ENCODE data around the gene ABCA1. TPM values are rescaled to one million over a fixed set of nuclear protein-coding genes. Genes with fewer than 3 reads are reported as not detected.
A peak's percentile ranks its signal among the peaks of the same experiment; 100 is the strongest.
"Not testable (repeated sequence)": the region's sequence is repeated elsewhere in the genome, so short reads cannot be mapped to it uniquely, and the experiment has no call there.

ABCA1 gene, protein sequence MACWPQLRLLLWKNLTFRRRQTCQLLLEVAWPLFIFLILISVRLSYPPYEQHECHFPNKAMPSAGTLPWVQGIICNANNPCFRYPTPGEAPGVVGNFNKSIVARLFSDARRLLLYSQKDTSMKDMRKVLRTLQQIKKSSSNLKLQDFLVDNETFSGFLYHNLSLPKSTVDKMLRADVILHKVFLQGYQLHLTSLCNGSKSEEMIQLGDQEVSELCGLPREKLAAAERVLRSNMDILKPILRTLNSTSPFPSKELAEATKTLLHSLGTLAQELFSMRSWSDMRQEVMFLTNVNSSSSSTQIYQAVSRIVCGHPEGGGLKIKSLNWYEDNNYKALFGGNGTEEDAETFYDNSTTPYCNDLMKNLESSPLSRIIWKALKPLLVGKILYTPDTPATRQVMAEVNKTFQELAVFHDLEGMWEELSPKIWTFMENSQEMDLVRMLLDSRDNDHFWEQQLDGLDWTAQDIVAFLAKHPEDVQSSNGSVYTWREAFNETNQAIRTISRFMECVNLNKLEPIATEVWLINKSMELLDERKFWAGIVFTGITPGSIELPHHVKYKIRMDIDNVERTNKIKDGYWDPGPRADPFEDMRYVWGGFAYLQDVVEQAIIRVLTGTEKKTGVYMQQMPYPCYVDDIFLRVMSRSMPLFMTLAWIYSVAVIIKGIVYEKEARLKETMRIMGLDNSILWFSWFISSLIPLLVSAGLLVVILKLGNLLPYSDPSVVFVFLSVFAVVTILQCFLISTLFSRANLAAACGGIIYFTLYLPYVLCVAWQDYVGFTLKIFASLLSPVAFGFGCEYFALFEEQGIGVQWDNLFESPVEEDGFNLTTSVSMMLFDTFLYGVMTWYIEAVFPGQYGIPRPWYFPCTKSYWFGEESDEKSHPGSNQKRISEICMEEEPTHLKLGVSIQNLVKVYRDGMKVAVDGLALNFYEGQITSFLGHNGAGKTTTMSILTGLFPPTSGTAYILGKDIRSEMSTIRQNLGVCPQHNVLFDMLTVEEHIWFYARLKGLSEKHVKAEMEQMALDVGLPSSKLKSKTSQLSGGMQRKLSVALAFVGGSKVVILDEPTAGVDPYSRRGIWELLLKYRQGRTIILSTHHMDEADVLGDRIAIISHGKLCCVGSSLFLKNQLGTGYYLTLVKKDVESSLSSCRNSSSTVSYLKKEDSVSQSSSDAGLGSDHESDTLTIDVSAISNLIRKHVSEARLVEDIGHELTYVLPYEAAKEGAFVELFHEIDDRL (N-terminal part only)
- total RNA-seq: 10 to 100 TPM in 1 of 2 donors, 1 to 10 TPM in 1; 5.7 to 21.7 TPM

DNA sequence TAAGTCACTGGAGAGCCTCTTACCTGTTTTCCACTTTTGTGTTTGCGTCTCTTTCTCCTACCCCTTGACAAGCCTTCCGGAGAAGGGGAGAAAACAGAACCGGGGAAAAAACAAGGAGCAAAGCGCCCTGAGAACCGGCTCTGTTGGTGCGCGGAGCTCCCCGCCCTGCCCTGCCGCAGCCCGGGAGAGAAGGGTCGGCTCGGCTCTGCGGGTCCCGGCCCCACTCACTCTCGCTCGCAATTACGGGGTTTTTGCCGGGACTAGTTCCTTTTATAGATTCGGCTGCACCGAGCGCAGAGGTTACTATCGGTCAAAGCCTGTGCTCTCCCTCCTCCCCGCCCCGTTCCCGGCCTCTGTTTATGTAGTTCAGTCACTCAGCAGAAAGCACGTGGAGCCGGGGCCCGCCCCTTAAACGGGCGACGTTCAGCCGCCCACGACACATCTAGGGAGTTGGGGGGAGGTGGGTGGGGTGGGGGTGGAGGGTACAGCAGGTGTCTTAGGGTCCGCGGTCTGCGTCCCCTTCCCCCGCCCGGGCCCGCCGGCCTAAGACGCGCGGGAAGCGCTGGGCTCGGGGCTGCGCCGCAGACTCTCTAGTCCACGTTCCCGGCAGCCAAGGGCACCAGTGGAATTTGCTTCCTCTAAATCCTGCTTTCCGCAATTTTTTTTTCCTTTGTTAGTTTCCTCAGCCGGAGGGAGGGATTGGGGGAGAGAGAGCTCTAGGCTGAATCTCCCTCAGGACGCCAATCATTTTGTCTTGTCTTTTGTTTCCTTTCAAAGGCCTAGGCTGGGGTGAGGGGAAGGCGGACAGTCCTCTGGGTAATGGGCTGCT, at the start of gene ABCA1:
Gene ABCA1, minus strand, starts transcription at position 244 of the 829 bp plus-strand sequence. CDS start 24,476 bp downstream, outside the sequence.
- H3K27ac Mint-ChIP-seq: peak within 1 kb of the TSS; percentile 75 to 92

DNA sequence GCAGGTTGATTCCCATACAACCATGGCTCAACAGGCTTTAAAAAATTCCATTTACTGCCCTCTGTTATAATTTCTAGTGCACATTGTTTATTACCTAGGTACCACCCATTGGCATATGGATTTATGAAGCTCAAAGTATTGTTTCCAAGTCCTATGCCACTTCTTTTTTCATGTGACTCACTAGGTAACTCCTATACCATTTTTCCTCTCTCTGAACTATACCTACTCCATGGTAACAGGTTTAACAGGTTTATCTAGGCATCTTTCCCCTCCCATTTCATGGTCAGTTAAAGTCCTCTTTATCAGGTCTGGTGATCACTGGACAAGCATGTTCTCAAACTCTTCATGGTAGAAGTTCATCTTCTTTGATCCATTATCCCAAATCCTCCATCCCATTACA, 49.6 kb upstream of the ABCA1 start:
- no peak overlapping the region for H3K27ac Mint-ChIP-seq
- ATAC-seq: no peak
- no peak for DNase-seq (ENCODE audit: low spot score in 2 of 2)
- peaks cover 0 to 5% of the 10 kb centered on the region in 2 donors for H3K9me3 Mint-ChIP-seq
- H3K36me3 Mint-ChIP-seq: peaks cover 0 to 12% of the 10 kb centered on the region in 2 donors

More for the DNA sequence above, at the start of gene ABCA1:
- Mint-ChIP-seq H3K9me3 (peaks cover 0 to 3% of the 10 kb centered on the region in 2 donors), H3K36me3 (peaks cover 0 to 7% of the 10 kb centered on the region in 2 donors)
- ATAC-seq (peak; percentile 47 to 80), DNase-seq (ENCODE audit: low spot score in 2 of 2) (peak; percentile 58 to 75)

DNA sequence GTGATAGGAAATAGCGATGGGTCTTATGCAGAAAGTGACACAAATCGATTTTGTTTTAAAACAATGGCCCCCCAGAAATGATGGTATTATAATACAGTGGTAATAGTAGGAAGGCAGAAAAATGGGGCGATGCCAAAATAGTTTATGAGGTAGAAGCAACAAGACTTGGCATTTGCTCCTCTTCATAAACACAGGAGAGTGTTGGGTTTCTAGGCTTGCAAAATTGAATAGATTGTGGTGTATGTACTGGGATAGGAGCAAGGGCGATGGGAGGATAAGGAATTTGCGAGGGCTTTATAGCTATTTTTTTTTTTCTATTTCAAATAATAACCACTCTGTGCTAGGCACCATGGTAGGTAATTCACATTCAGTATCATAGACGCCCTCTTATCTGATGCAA, 49.2 kb upstream of the ABCA1 start:
- no peak overlapping the region for H3K27ac Mint-ChIP-seq
- H3K9me3 Mint-ChIP-seq: peaks cover 0 to 6% of the 10 kb centered on the region in 2 donors
- peaks cover 0 to 9% of the 10 kb centered on the region in 2 donors for H3K36me3 Mint-ChIP-seq
- ATAC-seq: no peak
- no peak for DNase-seq (ENCODE audit: low spot score in 2 of 2)

DNA sequence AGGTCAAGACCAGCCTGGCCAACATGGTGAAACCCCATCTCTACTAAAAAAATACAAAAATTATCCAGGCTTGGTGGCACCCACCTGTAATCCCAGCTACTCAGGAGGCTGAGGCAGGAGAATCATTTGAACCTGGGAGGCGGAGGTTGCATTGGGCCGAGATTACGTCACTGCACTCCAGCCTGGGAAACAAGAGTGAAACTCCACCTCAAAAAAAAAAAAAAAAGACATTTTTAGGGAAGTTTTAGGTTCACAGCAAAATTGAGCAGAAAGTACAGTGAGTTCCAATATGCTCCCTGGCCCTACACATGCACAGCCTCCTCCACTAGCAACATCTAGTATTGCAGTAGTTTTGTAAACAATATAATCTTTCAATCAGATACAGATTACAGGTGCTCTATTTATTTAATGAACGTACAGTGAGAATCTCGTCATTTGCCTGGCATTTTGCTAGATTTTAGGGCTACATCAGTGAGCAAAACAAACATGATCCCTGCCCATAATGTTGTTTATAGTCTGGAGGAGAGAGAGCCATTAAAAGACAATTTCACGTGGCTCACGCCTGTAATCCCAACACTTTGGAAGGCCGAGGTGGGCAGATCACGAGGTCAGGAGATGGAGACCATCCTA, 48.1 kb upstream of the ABCA1 start:
- not testable (repeated sequence) for H3K27ac Mint-ChIP-seq; DNase-seq (ENCODE audit: low spot score in 2 of 2); H3K9me3 Mint-ChIP-seq; ATAC-seq; H3K36me3 Mint-ChIP-seq

DNA sequence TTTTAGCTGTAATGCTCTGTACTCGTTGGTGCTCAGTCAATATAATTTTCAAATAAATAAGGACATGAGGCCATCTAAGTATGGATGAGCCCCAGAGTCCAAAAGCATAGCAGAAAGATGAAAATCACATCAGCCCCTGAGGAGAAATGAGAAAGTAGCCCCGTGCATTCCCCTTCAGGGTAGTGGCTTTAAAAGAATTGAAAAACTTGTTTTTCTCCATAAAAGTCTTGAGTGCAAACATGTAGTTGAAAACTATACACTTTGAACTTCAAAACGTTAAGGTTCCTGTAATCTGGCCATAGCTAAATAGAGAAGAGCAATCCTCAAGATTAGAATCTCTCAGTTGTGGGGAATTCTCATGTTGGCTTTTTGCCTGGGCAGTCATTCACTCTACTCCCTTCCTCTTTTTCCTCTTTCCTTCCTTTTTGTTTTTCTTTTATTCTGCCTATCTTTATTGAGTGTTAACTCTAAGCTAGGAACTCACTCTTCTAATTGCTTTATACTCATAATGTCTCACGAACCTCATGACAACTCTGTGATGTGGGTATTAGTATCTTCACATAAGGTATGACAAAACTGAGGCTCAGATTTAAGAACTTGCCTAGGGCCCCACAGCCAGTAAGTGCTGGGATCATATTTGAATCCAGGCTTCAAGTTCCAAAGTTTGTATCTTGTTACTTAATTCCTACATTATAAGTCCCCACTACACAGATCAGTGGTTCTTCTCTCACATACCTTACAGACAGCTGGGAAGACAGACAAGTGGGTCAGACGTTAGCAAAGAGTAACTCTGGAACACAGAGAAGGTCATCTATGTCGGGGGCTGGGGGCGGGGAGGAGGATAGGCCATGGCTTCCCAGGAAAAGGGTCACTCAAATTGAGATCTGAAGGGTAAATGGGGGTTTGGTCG, 46.4 kb upstream of the ABCA1 start:
- H3K9me3 Mint-ChIP-seq: peaks cover 0 to 6% of the 10 kb centered on the region in 2 donors
- no peak overlapping the region for H3K27ac Mint-ChIP-seq
- DNase-seq (ENCODE audit: low spot score in 2 of 2) (no peak), ATAC-seq (no peak)
- no peaks in the 10 kb centered on the region for H3K36me3 Mint-ChIP-seq

DNA sequence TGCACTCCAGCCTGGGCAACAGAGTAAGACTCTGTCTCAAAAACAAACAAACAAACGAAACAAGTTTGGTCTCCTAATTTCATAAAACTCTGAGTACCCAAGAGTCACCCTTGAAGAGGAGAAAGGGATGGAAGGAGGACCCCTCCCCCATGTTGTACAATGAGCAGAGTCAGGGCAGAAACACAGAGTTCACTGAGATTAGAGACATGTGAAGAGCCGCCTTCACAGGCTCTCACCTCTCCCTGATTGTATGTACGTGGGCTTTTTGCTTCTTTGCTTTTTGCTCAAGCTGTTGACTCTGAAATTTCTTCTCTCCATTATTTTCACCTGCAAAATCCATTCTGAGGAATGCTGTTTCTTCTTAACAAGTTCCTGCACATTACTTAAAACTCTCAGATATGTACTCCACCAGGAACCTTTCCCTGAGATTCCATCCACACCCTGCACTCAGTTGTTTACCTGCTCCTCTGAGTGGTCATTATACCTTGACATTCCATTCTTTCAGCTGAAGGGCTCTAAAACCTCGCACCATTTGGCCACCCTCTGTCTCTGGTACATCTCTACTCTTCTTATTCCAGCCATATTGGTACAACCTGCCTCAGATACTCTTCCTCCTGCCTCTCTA, 44.4 kb upstream of the ABCA1 start:
- ATAC-seq (no peak), DNase-seq (ENCODE audit: low spot score in 2 of 2) (no peak)
- Mint-ChIP-seq H3K36me3 (no peaks in the 10 kb centered on the region), H3K27ac (no peak overlapping the region), H3K9me3 (peaks cover 0 to 6% of the 10 kb centered on the region in 2 donors)

DNA sequence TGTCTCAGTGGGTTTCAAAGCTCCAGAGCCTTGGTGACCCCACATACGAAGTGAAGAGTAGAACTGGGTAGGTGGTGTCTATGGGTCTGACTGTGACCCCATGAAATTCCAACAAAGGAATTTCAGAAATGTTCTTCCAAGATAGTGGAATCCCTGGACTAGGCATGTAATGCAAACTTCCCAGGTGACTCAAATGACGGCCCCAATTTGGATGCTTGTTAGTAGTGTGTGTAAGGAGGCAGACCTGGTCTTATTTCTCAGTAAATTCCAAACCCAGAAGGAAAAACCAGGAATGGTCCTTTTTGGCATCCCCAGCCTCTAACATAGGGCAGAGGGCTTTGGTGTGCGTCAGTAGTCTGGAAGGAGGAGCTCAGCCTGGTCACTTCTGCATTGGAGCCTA, 43.6 kb upstream of the ABCA1 start:
- Mint-ChIP-seq H3K27ac (no peak overlapping the region), H3K36me3 (no peaks in the 10 kb centered on the region), H3K9me3 (peaks cover 0 to 6% of the 10 kb centered on the region in 2 donors)
- no peak for DNase-seq (ENCODE audit: low spot score in 2 of 2)
- ATAC-seq: no peak

DNA sequence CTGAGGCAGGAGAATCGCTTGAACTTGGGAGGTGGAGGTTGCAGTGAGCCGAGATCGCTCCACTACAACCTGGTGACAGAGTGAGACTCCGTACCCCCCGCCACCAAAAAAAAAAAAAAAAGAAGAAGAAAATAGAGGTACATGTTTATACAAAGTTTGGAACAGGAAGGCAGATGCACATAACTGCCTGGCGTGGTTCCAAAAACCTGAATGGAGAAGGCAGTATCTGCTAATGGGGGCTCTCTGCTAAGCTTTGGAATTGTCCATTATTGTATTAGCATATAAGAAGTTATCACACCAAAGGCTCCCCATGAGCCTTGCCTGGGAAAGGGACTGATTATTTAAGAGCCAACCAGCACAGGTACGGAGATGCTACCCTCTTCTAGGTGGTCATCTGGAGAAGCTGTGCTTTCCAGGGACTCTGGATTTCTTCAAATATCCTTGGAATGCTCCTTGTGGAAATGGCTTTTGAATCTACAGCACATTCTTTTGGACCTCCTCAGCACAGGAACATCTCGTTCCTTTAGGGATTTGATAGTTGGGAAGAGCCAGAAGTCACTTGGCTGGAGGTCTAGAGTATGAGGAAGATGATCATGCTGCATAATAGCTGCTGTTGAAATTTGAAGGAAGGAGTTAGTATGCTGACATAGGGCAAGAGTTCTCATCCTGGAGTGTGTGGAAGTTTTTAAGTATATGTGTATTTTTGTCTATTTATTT, 42.5 kb upstream of the ABCA1 start:
- H3K27ac Mint-ChIP-seq: no peak overlapping the region
- H3K36me3 Mint-ChIP-seq: no peaks in the 10 kb centered on the region
- no peak for ATAC-seq
- H3K9me3 Mint-ChIP-seq: peaks cover 0 to 6% of the 10 kb centered on the region in 2 donors
- no peak for DNase-seq (ENCODE audit: low spot score in 2 of 2)

DNA sequence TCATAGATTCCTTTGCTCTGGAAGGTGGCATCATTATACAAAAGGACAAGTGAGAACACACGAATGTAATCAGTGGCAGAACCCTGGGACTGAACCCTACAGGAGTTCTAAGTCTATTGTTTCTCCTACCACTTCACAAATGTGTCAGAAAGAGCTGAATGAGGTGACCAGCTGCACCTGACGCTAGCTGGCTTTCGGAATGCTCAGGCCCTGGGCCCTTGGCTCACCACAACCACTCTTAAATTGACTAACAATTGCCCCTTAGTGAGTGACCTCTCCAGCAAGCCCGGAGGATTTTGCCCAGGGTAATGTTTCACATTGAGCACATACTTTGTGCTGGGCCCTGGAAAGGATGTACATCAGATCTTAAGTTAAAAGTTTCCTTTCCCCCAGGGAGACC, 41.2 kb upstream of the ABCA1 start:
- peak overlapping the region; percentile 86 to 98 for H3K27ac Mint-ChIP-seq
- no peak for ATAC-seq

DNA sequence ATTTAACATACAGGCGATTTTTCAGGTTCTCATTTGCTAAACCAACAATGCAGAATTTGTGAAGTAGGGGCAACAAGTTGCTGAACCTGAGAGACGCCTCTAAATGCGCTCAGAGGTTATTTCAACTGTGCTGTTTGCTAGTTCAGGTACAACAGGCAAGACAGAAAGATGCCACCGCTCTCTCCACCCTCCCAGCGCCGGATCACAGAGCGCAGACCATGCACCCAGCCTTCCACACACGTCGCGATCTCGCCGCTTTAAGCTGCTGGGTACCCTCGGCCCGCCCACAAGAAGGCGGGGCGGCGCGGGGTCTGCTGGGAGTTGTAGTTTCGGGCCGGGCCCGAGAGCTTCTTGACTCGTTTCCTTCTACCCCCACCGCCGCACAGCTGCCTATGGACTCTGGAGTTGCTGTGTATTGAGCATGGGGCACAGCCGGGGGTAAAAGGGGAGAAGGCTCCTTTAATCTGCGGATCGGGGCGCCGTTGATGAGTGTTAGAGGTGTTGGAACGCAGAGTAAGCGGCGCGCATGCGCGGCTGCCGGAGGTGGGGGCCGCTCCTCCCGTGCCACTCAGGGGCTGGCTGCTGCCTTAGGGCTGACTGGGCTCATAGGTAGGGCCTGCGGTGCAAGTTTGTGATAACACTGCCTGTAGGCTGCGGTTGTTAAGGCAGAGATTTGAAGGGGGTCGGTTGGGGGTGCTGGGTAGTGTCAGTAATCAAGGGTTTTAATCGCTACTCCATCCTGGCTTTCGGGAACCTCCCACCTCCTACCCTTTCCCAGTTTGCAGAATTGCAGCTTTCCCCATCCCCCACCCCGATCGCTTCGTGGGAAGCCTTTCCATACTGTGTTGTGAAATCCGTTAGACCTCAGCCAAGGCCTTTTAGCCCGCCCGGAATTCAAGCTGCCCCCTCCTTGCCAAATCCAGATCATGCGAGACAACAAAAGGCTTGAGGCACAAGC, 40.3 kb upstream of the ABCA1 start:
- Mint-ChIP-seq H3K36me3 (no peaks in the 10 kb centered on the region), H3K27ac (peak overlapping the region; percentile 86 to 98), H3K9me3 (peaks cover 0 to 6% of the 10 kb centered on the region in 2 donors)
- ATAC-seq (peak; percentile 99), DNase-seq (ENCODE audit: low spot score in 2 of 2) (peak; percentile 90 to 91)

More for the DNA sequence above, 41.2 kb upstream of the ABCA1 start:
- Mint-ChIP-seq H3K9me3 (peaks cover 0 to 6% of the 10 kb centered on the region in 2 donors), H3K36me3 (no peaks in the 10 kb centered on the region)
- DNase-seq (ENCODE audit: low spot score in 2 of 2): no peak

DNA sequence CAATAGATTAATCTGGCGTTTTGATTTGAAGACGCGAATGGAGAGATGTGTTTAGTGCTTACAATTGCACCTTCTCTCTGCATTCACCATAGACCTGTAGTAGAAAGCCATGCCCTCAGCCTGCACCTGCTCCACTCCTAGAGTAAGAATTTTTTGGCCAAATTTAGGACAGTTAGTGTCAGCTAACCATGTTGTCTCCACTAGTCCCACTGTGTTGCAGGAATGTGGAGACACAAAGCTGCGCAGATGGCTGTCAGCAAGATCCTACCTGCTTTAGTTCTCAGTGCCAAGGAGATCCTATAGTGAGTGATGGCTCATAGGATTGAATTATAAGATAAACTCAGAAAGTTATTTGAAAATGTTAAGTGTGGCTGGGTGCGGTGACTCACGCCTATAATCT, 35.1 kb upstream of the ABCA1 start:
- Mint-ChIP-seq H3K36me3 (peaks cover 0 to 7% of the 10 kb centered on the region in 2 donors), H3K9me3 (no peaks in the 10 kb centered on the region), H3K27ac (no peak overlapping the region)
- ATAC-seq (no peak), DNase-seq (ENCODE audit: low spot score in 2 of 2) (no peak)

DNA sequence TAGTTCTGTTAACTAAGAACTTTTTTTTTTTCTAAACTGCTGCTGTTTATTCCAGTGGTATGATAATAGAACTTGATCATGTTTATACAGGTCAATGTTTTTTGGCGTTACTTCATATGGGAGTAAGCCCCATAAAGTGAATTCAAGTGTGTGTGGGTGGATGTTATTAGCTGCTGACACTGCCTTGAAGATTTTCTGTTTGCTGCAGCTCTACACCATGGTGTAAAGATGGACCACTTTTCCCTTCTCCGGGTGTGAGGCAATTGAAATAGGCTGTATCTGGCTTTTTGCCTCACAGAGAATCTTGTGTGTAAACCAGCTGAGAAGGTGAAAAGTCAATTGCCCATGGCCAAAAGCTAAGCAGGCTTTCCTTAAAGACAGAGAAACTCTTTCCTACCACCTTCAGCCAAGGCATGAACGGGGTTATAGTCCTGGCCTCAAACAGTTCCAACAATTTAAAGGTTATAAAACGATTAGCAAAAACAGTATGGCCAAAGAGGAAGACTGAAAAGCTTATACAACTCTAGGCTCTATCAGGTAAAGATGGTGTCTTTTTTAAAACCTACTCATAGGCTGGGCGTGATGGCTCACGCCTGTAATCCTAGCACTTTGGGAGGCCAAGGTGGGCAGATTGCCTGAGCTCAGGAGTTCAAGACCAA, 33.9 kb upstream of the ABCA1 start:
- H3K27ac Mint-ChIP-seq: peak overlapping the region; percentile 60 to 84
- ATAC-seq (peak in 1 of 2 donors; percentile 5), DNase-seq (ENCODE audit: low spot score in 2 of 2) (no peak)
- H3K9me3 Mint-ChIP-seq: no peaks in the 10 kb centered on the region
- H3K36me3 Mint-ChIP-seq: peaks cover 0 to 7% of the 10 kb centered on the region in 2 donors
